Lung (tissue), 12 donors: ENCODE results near the gene TSHR. TPM values are rescaled to one million over a fixed set of nuclear protein-coding genes. Genes with fewer than 3 reads are reported as not detected.

Source experiments
- ATAC-seq: fragments of 200-7000 bp; cut with Tn5 transposase; one replicate; pipeline ENCODE4 v1.9.1; 2020; ENCODE audit warnings: moderate number of reproducible peaks; ENCODE audit not compliant: insufficient read depth, low FRiP score
- DNase-seq, 3 donors: peaks; one replicate each; pipeline ENCODE4 v3.0.0-alpha.2; 2013 to 2017
- H3K27ac ChIP-seq, 2 donors: one replicate each; pipeline ENCODE4 v1.5.1; 2013; ENCODE audit warnings: mild to moderate bottlenecking in 2 of 2, moderate library complexity in 2 of 2, control low read depth in 1 of 2, inconsistent platforms in 1 of 2, low read depth in 1 of 2, low read length in 1 of 2
- H3K27me3 ChIP-seq, 3 donors: one replicate each; pipeline ENCODE4 v1.5.1; 2013; ENCODE audit warnings: low read length in 2 of 3; ENCODE audit not compliant: control insufficient read depth in 3 of 3, insufficient read depth in 3 of 3
- H3K36me3 ChIP-seq, 4 donors: one replicate each; pipeline ENCODE4 v1.5.1; 2013; ENCODE audit warnings: low read length in 4 of 4, mild to moderate bottlenecking in 1 of 4, moderate library complexity in 1 of 4; ENCODE audit not compliant: control insufficient read depth in 4 of 4, insufficient read depth in 4 of 4
- H3K4me1 ChIP-seq, 5 donors: one replicate each; pipeline ENCODE4 v1.5.1; 2013; ENCODE audit warnings: low read length in 5 of 5, mild to moderate bottlenecking in 2 of 5, moderate library complexity in 1 of 5; ENCODE audit not compliant: control insufficient read depth in 5 of 5, insufficient read depth in 5 of 5
- H3K4me3 ChIP-seq: one replicate; pipeline ENCODE4 v1.5.1; 2013; ENCODE audit warnings: mild to moderate bottlenecking, control low read depth, moderate library complexity
- H3K9ac ChIP-seq, 2 donors: one replicate each; pipeline ENCODE4 v1.5.1; 2013; ENCODE audit warnings: low read length in 2 of 2, control low read depth in 1 of 2; ENCODE audit not compliant: insufficient read depth in 1 of 2
- H3K9me3 ChIP-seq, 4 donors: one replicate each; pipeline ENCODE4 v1.5.1; 2013; ENCODE audit warnings: low read length in 3 of 4, mild to moderate bottlenecking in 1 of 4, moderate library complexity in 1 of 4; ENCODE audit not compliant: control insufficient read depth in 4 of 4, insufficient read depth in 3 of 4
- CTCF ChIP-seq: IDR thresholded peaks from 2 replicates; pipeline ENCODE4 v1.5.1; 2012; ENCODE audit warnings: mild to moderate bottlenecking; ENCODE audit errors: control extremely low read depth, extremely low read depth
- WGBS, 2 donors: extraction: QIAGEN DNeasy Blood & Tissue Kit; methylation state at CpG; one replicate each; pipeline ENCODE4 v1.1.7; 2013; 5-methylcytosine and 5-hydroxymethylcytosine counted together
- polyA plus RNA-seq, 2 donors: library from polyadenylated mRNA; stranded (reverse); fragments of 200-250 nt; gene quantifications; one replicate each; pipeline ENCODE4 v1.2.1, GENCODE V29; 2013
- total RNA-seq, 2 donors: library from RNA; depleted of rRNA in 1 of 2; stranded (reverse); fragments of >200 nt in 1 of 2; gene quantifications; one replicate each; pipeline ENCODE4 v1.2.1, GENCODE V29; 2014 to 2021
- donor health status: control.
- donor health status: control.
- donor health status: Bipolar disorder and iron deficiency.
- donor health status: healthy.
- donor health status: DM: yes; HTN: yes; CAD: no.

TSHR gene
- total and polyA plus RNA-seq, 4 donors = 0.04 to 0.31 (median 0.07) TPM; not detected in 1

DNA sequence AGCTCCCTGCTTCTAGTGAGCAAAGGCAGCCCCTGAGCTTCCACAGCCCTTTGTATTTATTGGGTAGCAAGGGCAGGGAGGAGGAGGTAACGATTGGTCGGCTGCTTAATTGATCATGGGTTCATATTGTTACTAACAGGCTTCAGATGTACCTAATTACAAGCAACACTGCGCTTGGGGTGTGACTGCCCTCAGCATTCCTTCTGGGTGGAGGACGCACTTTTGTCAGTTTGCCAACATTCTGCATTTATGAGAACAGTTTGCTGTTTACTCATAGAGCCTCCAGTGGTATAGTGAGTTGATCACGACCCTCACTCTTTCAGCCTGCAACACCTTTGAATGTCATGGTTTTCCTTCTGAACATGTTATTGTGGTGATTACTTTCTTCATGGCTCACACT, 9.6 kb downstream of the TSHR start:
- H3K4me1 ChIP-seq = no peaks in the 10 kb centered on the region
- no peaks in the 10 kb centered on the region for H3K36me3 ChIP-seq
- no peaks in the 10 kb centered on the region for H3K9me3 ChIP-seq
- no peak overlapping the region for H3K27ac ChIP-seq
- peaks cover 0 to 3% (median 0%) of the 10 kb centered on the region in 3 donors for H3K27me3 ChIP-seq
- TF ChIP-seq CTCF = no peak
- no peak overlapping the region for H3K9ac ChIP-seq
- ATAC-seq = no peak
- no peak for DNase-seq
- H3K4me3 ChIP-seq = no peak overlapping the region
- 70 to 73% methylated on average over 5 of the region's 5 CpGs for WGBS, 2 donors

GRCh38 chr14:80973931-80974641, 18.7 kb downstream of the TSHR start:
- H3K9me3 ChIP-seq = no peaks in the 10 kb centered on the region
- no peak for TF ChIP-seq CTCF
- no peaks in the 10 kb centered on the region for H3K36me3 ChIP-seq
- no peak overlapping the region for H3K9ac ChIP-seq
- H3K4me1 ChIP-seq = peaks cover 0 to 14% (median 0%) of the 10 kb centered on the region in 5 donors
- no peak overlapping the region for H3K4me3 ChIP-seq
- peaks cover 0 to 3% (median 2%) of the 10 kb centered on the region in 3 donors for H3K27me3 ChIP-seq
- ATAC-seq (no peak), DNase-seq (peak in 2 of 3 donors; percentile 59 to 61)
- no peak overlapping the region for H3K27ac ChIP-seq
- WGBS, 2 donors = 65 to 88% methylated on average over 5 of the region's 5 CpGs

- DNase-seq (no peak), ATAC-seq (no peak)
- Histone ChIP-seq H3K4me1 (peaks cover 0 to 14% (median 0%) of the 10 kb centered on the region in 5 donors), H3K27ac (no peak overlapping the region), H3K36me3 (no peaks in the 10 kb centered on the region), H3K4me3 (no peak overlapping the region), H3K27me3 (peaks cover 0 to 3% (median 2%) of the 10 kb centered on the region in 3 donors), H3K9me3 (no peaks in the 10 kb centered on the region), H3K9ac (no peak overlapping the region)
- no peak for TF ChIP-seq CTCF
- 79 to 88% methylated on average over 2 of the region's 2 CpGs for WGBS, 2 donors
Measured at GRCh38 chr14:80974679-80975078, 19.3 kb downstream of the TSHR start.
